HG03354 (cell line): ENCODE data around the gene ATM.
A peak's percentile ranks its signal among the peaks of the same experiment; 100 is the strongest.

Experiments used
- ATAC-seq: cut with Tn5 transposase; IDR thresholded peaks from one replicate; pipeline ENCODE4 v1.9.1; 2021; ENCODE audit warnings: mild to moderate bottlenecking; ENCODE audit not compliant: unreplicated experiment, poor library complexity, severe bottlenecking

Gene ATM

GRCh38 chr11:108218912-108219783 is 3.7 kb upstream of the ATM start:
- no peak for ATAC-seq

- ATAC-seq = no peak
Observed at GRCh38 chr11:108220721-108221336, 2.0 kb upstream of the ATM start.

- ATAC-seq = no peak
Observed at GRCh38 chr11:108221371-108221770, 1.5 kb upstream of the ATM start.

GRCh38 chr11:108221911-108222573 is 825 bp upstream of the ATM start:
- ATAC-seq = peak; percentile 1

- peak; percentile 35 for ATAC-seq
Observed at GRCh38 chr11:108223348-108224149, 682 bp downstream of the ATM start.

GRCh38 chr11:108224366-108224765 is 1.5 kb downstream of the ATM start:
- no peak for ATAC-seq

- no peak for ATAC-seq
Observed at GRCh38 chr11:108224911-108225786, 2.3 kb downstream of the ATM start.

- ATAC-seq = no peak
Observed at GRCh38 chr11:108226036-108226435, 3.2 kb downstream of the ATM start.

GRCh38 chr11:108228251-108228650 is 5.4 kb downstream of the ATM start:
- ATAC-seq = no peak

- ATAC-seq = no peak
Observed at GRCh38 chr11:108233277-108233945, 10.5 kb downstream of the ATM start.

GRCh38 chr11:108235192-108235591 is 12.3 kb downstream of the ATM start:
- no peak for ATAC-seq

GRCh38 chr11:108235633-108236032 is 12.8 kb downstream of the ATM start:
- ATAC-seq = no peak

- ATAC-seq = peak; percentile 76
Observed at GRCh38 chr11:108237058-108237481, 14.2 kb downstream of the ATM start.

- ATAC-seq = no peak
Observed at GRCh38 chr11:108239076-108239475, 16.2 kb downstream of the ATM start.

GRCh38 chr11:108241330-108242037 is 18.6 kb downstream of the ATM start:
- no peak for ATAC-seq

- no peak for ATAC-seq
Observed at GRCh38 chr11:108242422-108242821, 19.6 kb downstream of the ATM start.

GRCh38 chr11:108246308-108246707 is 23.4 kb downstream of the ATM start:
- no peak for ATAC-seq

GRCh38 chr11:108246885-108247284 is 24.0 kb downstream of the ATM start:
- no peak for ATAC-seq
